Measurements from ENCODE around the gene THBS1. TPM values are rescaled to one million over a fixed set of nuclear protein-coding genes. Genes with fewer than 3 reads are reported as not detected.

THBS1 gene
- total and polyA plus RNA-seq, 2 donors (not counting 1 experiment from before 2014, with no cell fraction given): 0.63 to 4.3 TPM

DNA sequence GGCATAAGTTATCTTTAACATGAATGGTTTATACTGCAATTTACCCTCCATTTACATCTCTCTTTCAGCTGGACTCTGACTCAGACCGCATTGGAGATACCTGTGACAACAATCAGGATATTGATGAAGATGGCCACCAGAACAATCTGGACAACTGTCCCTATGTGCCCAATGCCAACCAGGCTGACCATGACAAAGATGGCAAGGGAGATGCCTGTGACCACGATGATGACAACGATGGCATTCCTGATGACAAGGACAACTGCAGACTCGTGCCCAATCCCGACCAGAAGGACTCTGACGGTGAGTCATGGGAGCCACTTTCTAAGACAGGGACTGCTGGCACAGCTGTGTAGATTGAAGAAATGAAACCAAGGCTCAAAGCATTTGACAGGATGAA is 11.6 kb downstream of the THBS1 start:
- Histone ChIP-seq H3K4me3 (ENCODE audit: control extremely low read depth in 1 of 5, extremely low read depth in 1 of 5, insufficient read depth in 1 of 5, low read depth in 2 of 5, low read length in 4 of 5) (no peak overlapping the region), H3K36me3 (replicated peaks in 1 of 2; ENCODE audit: control extremely low read depth in 1 of 2, control insufficient read depth in 1 of 2, extremely low read depth in 1 of 2, insufficient read depth in 2 of 2, low read length in 1 of 2) (no peaks in the 10 kb centered on the region), H3K9me3 (ENCODE audit: control extremely low read depth in 1 of 3, control insufficient read depth in 2 of 3, insufficient read depth in 1 of 3, low read length in 2 of 3) (no peaks in the 10 kb centered on the region), H3K27ac (ENCODE audit: low read length in 2 of 2) (no peak overlapping the region), H2AFZ (ENCODE audit: insufficient read depth, low read depth, low read length, poor library complexity, severe bottlenecking) (no peak overlapping the region), H3K4me2 (replicated peaks; ENCODE audit: low read depth, low read length, poor library complexity, severe bottlenecking) (no peak overlapping the region), H3K9ac (ENCODE audit: low read length) (no peak overlapping the region), H3K27me3 (replicated peaks in 1 of 4; ENCODE audit: control extremely low read depth in 1 of 4, control insufficient read depth in 3 of 4, insufficient read depth in 4 of 4, low read length in 3 of 4) (no peaks in the 10 kb centered on the region), H4K20me1 (ENCODE audit: control insufficient read depth, insufficient read depth, low read length, poor library complexity, severe bottlenecking) (no peaks in the 10 kb centered on the region), H3K79me2 (ENCODE audit: control insufficient read depth, insufficient read depth, low read length) (no peaks in the 10 kb centered on the region), H3K4me1 (ENCODE audit: control insufficient read depth in 2 of 2, insufficient read depth in 2 of 2, low read length in 2 of 2) (no peaks in the 10 kb centered on the region)
- Mint-ChIP-seq H3K9me3 (ENCODE audit: insufficient read depth) (no peaks in the 10 kb centered on the region), H3K27ac (no peak overlapping the region), H3K27me3 (peaks cover 3% of the 10 kb centered on the region), H3K4me1 (no peaks in the 10 kb centered on the region), H3K4me3 (no peak overlapping the region)
- intact Hi-C loops (cut with micrococcal nuclease): no loop called here
- ATAC-seq (ENCODE audit: low read depth): no peak
- no peak for TF ChIP-seq EZH2 (IDR thresholded peaks at IDR 0.05; ENCODE audit: borderline replicate concordance, insufficient read depth, low read depth, low read length, poor library complexity, severe bottlenecking)
- TF ChIP-seq CTCF (IDR thresholded peaks at IDR 0.05): no peak
- WGBS (ENCODE audit: insufficient coverage): 94% methylated on average over 6 of the region's 6 CpGs
- CTCF ChIA-PET: no interaction called here
- DNase-seq: no peak
- POLR2A ChIA-PET: no interaction called here

DNA sequence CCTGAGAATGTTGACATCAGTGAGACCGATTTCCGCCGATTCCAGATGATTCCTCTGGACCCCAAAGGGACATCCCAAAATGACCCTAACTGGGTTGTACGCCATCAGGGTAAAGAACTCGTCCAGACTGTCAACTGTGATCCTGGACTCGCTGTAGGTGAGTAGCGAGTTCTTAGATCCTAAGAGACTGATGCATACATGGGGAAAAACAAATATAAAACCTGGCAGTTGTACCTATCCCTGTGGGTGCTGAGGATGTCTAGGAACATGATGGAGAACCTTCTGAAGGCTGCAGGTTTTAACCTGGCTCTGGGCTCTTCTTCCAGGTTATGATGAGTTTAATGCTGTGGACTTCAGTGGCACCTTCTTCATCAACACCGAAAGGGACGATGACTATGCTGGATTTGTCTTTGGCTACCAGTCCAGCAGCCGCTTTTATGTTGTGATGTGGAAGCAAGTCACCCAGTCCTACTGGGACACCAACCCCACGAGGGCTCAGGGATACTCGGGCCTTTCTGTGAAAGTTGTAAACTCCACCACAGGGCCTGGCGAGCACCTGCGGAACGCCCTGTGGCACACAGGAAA is 12.3 kb downstream of the THBS1 start:
- Mint-ChIP-seq H3K4me3 (no peak overlapping the region), H3K4me1 (no peaks in the 10 kb centered on the region), H3K9me3 (ENCODE audit: insufficient read depth) (no peaks in the 10 kb centered on the region), H3K27ac (no peak overlapping the region), H3K27me3 (peaks cover 4% of the 10 kb centered on the region)
- H3K27me3 ChIP-seq (replicated peaks in 1 of 4; ENCODE audit: control extremely low read depth in 1 of 4, control insufficient read depth in 3 of 4, insufficient read depth in 4 of 4, low read length in 3 of 4): no peaks in the 10 kb centered on the region
- H4K20me1 ChIP-seq (ENCODE audit: control insufficient read depth, insufficient read depth, low read length, poor library complexity, severe bottlenecking): no peaks in the 10 kb centered on the region
- H3K36me3 ChIP-seq (replicated peaks in 1 of 2; ENCODE audit: control extremely low read depth in 1 of 2, control insufficient read depth in 1 of 2, extremely low read depth in 1 of 2, insufficient read depth in 2 of 2, low read length in 1 of 2): no peaks in the 10 kb centered on the region
- ChIA-PET POLR2A (no interaction called here), CTCF (no interaction called here)
- no peak overlapping the region for H2AFZ ChIP-seq (ENCODE audit: insufficient read depth, low read depth, low read length, poor library complexity, severe bottlenecking)
- no peaks in the 10 kb centered on the region for H3K79me2 ChIP-seq (ENCODE audit: control insufficient read depth, insufficient read depth, low read length)
- intact Hi-C loops (cut with micrococcal nuclease): no loop called here
- no peak for DNase-seq
- no peaks in the 10 kb centered on the region for H3K9me3 ChIP-seq (ENCODE audit: control extremely low read depth in 1 of 3, control insufficient read depth in 2 of 3, insufficient read depth in 1 of 3, low read length in 2 of 3)
- 97% methylated on average over 14 of the region's 15 CpGs for WGBS (ENCODE audit: insufficient coverage)
- ATAC-seq (ENCODE audit: low read depth): no peak
- no peaks in the 10 kb centered on the region for H3K4me1 ChIP-seq (ENCODE audit: control insufficient read depth in 2 of 2, insufficient read depth in 2 of 2, low read length in 2 of 2)
- no peak for TF ChIP-seq CTCF (IDR thresholded peaks at IDR 0.05)
- no peak for TF ChIP-seq EZH2 (IDR thresholded peaks at IDR 0.05; ENCODE audit: borderline replicate concordance, insufficient read depth, low read depth, low read length, poor library complexity, severe bottlenecking)
- no peak overlapping the region for H3K27ac ChIP-seq (ENCODE audit: low read length in 2 of 2)
- no peak overlapping the region for H3K9ac ChIP-seq (ENCODE audit: low read length)
- H3K4me3 ChIP-seq (ENCODE audit: control extremely low read depth in 1 of 5, extremely low read depth in 1 of 5, insufficient read depth in 1 of 5, low read depth in 2 of 5, low read length in 4 of 5): no peak overlapping the region
- no peak overlapping the region for H3K4me2 ChIP-seq (replicated peaks; ENCODE audit: low read depth, low read length, poor library complexity, severe bottlenecking)
